Smooth muscle cell (in vitro differentiated cells): ENCODE measurements around the gene ALKBH8. TPM values are rescaled to one million over a fixed set of nuclear protein-coding genes. Genes with fewer than 3 reads are reported as not detected.

Experiments used
- DNase-seq: peaks from one replicate; lab custom pipeline; 2025; ENCODE audit not compliant: unreplicated experiment; lab: John Stamatoyannopoulos, UW
- H2AFZ ChIP-seq: fragments of 200-600 bp; sonication (generic); 2 replicates; pipeline ENCODE4 v1.6.0; 2016; ENCODE audit warnings: antibody characterized with exemption, low read depth, mild to moderate bottlenecking
- H3F3A ChIP-seq: fragments of 200-600 bp; sonication (generic); 2 replicates; pipeline ENCODE4 v1.6.0; 2017; ENCODE audit warnings: antibody characterized with exemption, low read depth
- H3K27ac ChIP-seq: fragments of 200-600 bp; sonication (generic); 2 replicates; pipeline ENCODE4 v1.5.1; 2016; ENCODE audit warnings: low read depth, mild to moderate bottlenecking
- H3K27me3 ChIP-seq: fragments of 200-600 bp; sonication (generic); 2 replicates; pipeline ENCODE4 v1.6.1; 2016; ENCODE audit warnings: low read depth, mild to moderate bottlenecking
- H3K36me3 ChIP-seq: fragments of 200-600 bp; sonication (generic); 2 replicates; pipeline ENCODE4 v1.5.1; 2016; ENCODE audit warnings: low read depth
- H3K4me1 ChIP-seq: fragments of 200-600 bp; sonication (generic); 2 replicates; pipeline ENCODE4 v1.5.1; 2016; ENCODE audit warnings: low read depth
- H3K4me2 ChIP-seq: fragments of 200-600 bp; sonication (generic); 2 replicates; pipeline ENCODE4 v1.6.0; 2016; ENCODE audit warnings: mild to moderate bottlenecking
- H3K4me3 ChIP-seq: fragments of 200-600 bp; sonication (generic); 2 replicates; pipeline ENCODE4 v1.5.1; 2016; ENCODE audit warnings: mild to moderate bottlenecking
- H3K79me2 ChIP-seq: fragments of 200-600 bp; sonication (generic); 2 replicates; pipeline ENCODE4 v1.6.0; 2016; ENCODE audit warnings: low read depth, mild to moderate bottlenecking
- H3K9ac ChIP-seq: fragments of 200-600 bp; sonication (generic); 2 replicates; pipeline ENCODE4 v1.6.0; 2016; ENCODE audit warnings: low read depth
- H3K9me3 ChIP-seq: fragments of 200-600 bp; sonication (generic); replicated peaks from 2 replicates; pipeline ENCODE4 v1.5.1; 2016; ENCODE audit warnings: low read depth
- H4K20me1 ChIP-seq: fragments of 200-600 bp; sonication (generic); 2 replicates; pipeline ENCODE4 v1.6.0; 2016; ENCODE audit warnings: low read depth
- WGBS: methylation state at CpG from one replicate; pipeline ENCODE4 v1.1.7; 2016; ENCODE audit warnings: low lambda C conversion rate; 5-methylcytosine and 5-hydroxymethylcytosine counted together
- polyA plus RNA-seq: library from polyadenylated mRNA; unstranded; fragments of >200 nt; fragmentation: Nextera tagmentation; extraction: Ambion mirVana; gene quantifications from 2 replicates; pipeline ENCODE4 v1.2.1, GENCODE V29; 2016
- total RNA-seq: library from RNA; depleted of rRNA; stranded (reverse); fragments of >200 nt; gene quantifications from 2 replicates; pipeline ENCODE4 v1.2.3, GENCODE V29; 2014
- TF ChIP-seq, protein P1 (sequence below): fragments of 200-600 bp; sonication (generic); IDR thresholded peaks from 2 replicates; pipeline ENCODE4 v1.5.1; 2017; ENCODE audit warnings: borderline replicate concordance, mild to moderate bottlenecking, antibody characterized with exemption; ENCODE audit not compliant: insufficient read depth, poor library complexity, severe bottlenecking

Gene ALKBH8
- total and polyA plus RNA-seq, 2 experiments from 2014 or later = 3.8 to 8.4 TPM

DNA sequence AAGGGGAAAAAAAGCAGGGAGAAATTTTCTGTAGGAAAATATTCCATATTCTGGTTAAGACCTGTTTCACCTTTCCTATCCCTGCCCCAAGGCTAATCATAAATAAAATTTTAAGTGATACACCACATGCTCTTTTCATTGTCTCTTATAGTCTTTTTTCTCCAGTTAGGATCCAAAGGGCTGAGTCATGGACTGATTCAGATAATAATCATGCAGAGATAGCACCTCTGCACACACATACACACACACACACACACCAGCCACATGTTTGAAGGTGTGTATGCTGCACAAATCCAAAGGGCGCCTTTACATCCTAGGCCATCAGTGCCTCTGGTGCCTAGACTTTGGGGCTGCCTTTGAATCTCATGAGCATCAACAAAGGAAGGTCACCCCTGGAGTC is 72.4 kb downstream of the ALKBH8 start:
- 88% methylated on average over 1 of the region's 1 CpG for WGBS
- no peak overlapping the region for H2AFZ ChIP-seq
- H3K27me3 ChIP-seq = no peaks in the 10 kb centered on the region
- no peaks in the 10 kb centered on the region for H3K9me3 ChIP-seq
- H3K9ac ChIP-seq = no peak overlapping the region
- no peaks in the 10 kb centered on the region for H3K79me2 ChIP-seq
- H3K4me3 ChIP-seq = no peak overlapping the region
- DNase-seq = no peak
- H3K27ac ChIP-seq = peak overlapping the region; percentile 28
- no peaks in the 10 kb centered on the region for H3K36me3 ChIP-seq
- no peaks in the 10 kb centered on the region for H3K4me1 ChIP-seq
- no peaks in the 10 kb centered on the region for H4K20me1 ChIP-seq
- H3F3A ChIP-seq = no peaks in the 10 kb centered on the region
- H3K4me2 ChIP-seq = no peak overlapping the region
- TF ChIP-seq, protein P1, sequence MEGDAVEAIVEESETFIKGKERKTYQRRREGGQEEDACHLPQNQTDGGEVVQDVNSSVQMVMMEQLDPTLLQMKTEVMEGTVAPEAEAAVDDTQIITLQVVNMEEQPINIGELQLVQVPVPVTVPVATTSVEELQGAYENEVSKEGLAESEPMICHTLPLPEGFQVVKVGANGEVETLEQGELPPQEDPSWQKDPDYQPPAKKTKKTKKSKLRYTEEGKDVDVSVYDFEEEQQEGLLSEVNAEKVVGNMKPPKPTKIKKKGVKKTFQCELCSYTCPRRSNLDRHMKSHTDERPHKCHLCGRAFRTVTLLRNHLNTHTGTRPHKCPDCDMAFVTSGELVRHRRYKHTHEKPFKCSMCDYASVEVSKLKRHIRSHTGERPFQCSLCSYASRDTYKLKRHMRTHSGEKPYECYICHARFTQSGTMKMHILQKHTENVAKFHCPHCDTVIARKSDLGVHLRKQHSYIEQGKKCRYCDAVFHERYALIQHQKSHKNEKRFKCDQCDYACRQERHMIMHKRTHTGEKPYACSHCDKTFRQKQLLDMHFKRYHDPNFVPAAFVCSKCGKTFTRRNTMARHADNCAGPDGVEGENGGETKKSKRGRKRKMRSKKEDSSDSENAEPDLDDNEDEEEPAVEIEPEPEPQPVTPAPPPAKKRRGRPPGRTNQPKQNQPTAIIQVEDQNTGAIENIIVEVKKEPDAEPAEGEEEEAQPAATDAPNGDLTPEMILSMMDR = no peak

DNA sequence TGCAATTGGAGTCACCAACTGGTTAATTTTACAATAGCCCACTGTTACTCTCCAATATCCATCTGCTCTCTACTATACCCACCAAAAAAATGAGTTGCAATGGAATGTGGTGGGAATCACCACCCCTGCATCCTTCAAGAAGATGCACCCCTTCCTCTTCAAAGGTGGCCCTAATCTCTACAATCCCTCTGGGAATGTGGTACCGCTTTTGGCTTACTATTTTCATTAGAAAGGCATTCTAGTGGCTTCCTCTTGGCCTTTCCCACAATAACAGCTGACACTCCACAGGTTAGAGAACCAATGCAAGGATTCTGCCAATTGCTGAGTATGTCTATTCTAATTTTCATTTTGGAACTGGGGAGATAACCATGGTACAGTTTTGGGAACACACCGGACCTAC is 74.7 kb downstream of the ALKBH8 start:
- Histone ChIP-seq H3K4me3 (no peak overlapping the region), H3K27me3 (no peaks in the 10 kb centered on the region), H3F3A (no peaks in the 10 kb centered on the region), H4K20me1 (no peaks in the 10 kb centered on the region), H3K36me3 (no peaks in the 10 kb centered on the region), H3K9me3 (no peaks in the 10 kb centered on the region), H3K4me2 (no peak overlapping the region), H3K9ac (no peak overlapping the region), H3K79me2 (no peaks in the 10 kb centered on the region), H2AFZ (no peak overlapping the region), H3K27ac (no peak overlapping the region), H3K4me1 (no peaks in the 10 kb centered on the region)
- WGBS = 83% methylated on average over 2 of the region's 2 CpGs
- TF ChIP-seq, protein P1 = no peak
- DNase-seq = no peak

DNA sequence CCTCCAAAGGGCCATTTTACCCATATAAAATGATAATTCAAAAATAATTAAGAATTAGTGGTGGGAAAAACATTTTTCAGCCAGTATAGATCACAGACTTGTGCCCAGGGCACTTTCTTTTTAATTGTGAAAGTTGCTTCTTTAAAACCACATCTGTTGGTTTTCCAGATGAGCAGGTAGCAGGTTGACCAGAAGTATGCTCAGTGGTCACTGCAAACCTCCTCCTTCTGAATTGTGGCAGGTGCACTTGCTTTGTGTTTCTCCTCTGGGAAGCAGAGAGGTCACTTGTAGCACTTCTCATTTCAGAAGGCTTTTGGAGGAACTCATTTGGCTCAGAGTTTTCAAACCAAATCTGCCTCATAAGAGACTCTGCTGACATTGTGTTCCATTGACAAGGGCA is 83.3 kb downstream of the ALKBH8 start:
- peaks cover 4% of the 10 kb centered on the region for H3K27me3 ChIP-seq
- H3K4me2 ChIP-seq = no peak overlapping the region
- no peak overlapping the region for H2AFZ ChIP-seq
- H3K79me2 ChIP-seq = no peaks in the 10 kb centered on the region
- H3K27ac ChIP-seq = no peak overlapping the region
- no peaks in the 10 kb centered on the region for H3K9me3 ChIP-seq
- H3K4me1 ChIP-seq = no peaks in the 10 kb centered on the region
- no peak overlapping the region for H3K9ac ChIP-seq
- H3K36me3 ChIP-seq = no peaks in the 10 kb centered on the region
- no peaks in the 10 kb centered on the region for H4K20me1 ChIP-seq
- no peaks in the 10 kb centered on the region for H3F3A ChIP-seq
- no peak for DNase-seq
- no peak overlapping the region for H3K4me3 ChIP-seq
- TF ChIP-seq, protein P1 = no peak

DNA sequence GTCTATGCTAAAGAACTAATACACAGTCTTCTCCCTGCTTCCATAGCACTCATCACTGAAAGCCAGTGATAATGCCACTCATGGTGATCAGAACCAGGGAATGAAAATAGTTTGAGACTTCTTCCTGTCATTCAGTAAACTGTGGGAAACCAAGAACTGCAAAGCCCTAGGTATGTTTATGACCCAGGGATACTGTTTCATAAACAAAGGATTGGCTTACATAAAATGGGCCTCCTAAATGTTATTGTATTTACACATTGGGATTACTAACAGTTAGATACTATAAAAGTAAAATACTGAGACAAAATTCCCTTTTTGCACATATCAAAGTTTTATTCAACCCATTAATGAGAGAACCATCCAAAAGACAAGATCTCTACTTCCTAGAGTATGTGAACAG is 86.6 kb downstream of the ALKBH8 start:
- H3K79me2 ChIP-seq = no peaks in the 10 kb centered on the region
- no peaks in the 10 kb centered on the region for H3K9me3 ChIP-seq

More for the DNA sequence above, 86.6 kb downstream of the ALKBH8 start:
- Histone ChIP-seq H3K4me1 (no peaks in the 10 kb centered on the region), H3K27ac (no peak overlapping the region), H4K20me1 (no peaks in the 10 kb centered on the region), H3K36me3 (no peaks in the 10 kb centered on the region), H3F3A (no peaks in the 10 kb centered on the region), H3K4me3 (no peak overlapping the region), H3K27me3 (peaks cover 4% of the 10 kb centered on the region), H2AFZ (no peak overlapping the region), H3K9ac (no peak overlapping the region), H3K4me2 (no peak overlapping the region)
- DNase-seq = no peak
- TF ChIP-seq, protein P1 = no peak
